T-helper 1 cell treated with Interleukin-12 subunit alpha and Interleukin-12 subunit beta and Interleukin-4 antibody, amounts not matched to agents 30 ng/mL and 1 ng/mL, for 36 hours (primary cell): ENCODE data around the gene NAT16. TPM values are rescaled to one million over a fixed set of nuclear protein-coding genes. Genes with fewer than 3 reads are reported as not detected.

ENCODE experiments used
- intact Hi-C: fragments of 100-400 bp; cut with micrococcal nuclease; formaldehyde crosslinking; loops from one replicate; pipeline ENCODE4 v1.15.1; 2024
- total RNA-seq: library from RNA; stranded (reverse); gene quantifications from 2 replicates; pipeline ENCODE4 v1.2.3, GENCODE V29; 2022

NAT16 gene
- total RNA-seq: not detected in 2 replicates

- intact Hi-C loops: no loop called here
Measured at GRCh38 chr7:101180130-101180755, at the start of gene NAT16. NAT16 (minus strand) TSS chr7:101180293; CDS start chr7:101174807, 5,486 bp downstream.

DNA sequence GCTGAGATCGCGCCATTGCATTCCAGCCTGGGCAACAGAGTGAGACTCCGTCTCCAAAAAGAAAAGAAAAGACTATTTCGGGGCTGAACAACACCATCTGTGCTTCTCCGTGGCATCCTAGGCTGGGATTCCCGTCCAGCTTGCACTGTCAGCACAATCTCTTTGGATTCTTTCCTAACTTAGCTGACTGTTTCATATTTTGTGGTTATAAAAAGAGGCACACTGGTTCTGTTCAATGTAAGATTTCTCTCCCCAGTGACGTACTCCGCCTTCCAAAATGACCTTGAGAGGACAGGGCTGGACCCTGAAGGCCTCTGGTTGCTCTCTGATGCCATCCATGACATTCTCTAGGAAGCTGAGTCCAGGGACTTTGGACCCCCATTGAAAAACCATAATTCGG, 46.6 kb upstream of the NAT16 start:
- intact Hi-C loops: no loop called here

- intact Hi-C loops: no loop called here
Measured at GRCh38 chr7:101225650-101226049, 45.6 kb upstream of the NAT16 start.

GRCh38 chr7:101223528-101223927, 43.4 kb upstream of the NAT16 start:
- intact Hi-C loops: no loop called here

DNA sequence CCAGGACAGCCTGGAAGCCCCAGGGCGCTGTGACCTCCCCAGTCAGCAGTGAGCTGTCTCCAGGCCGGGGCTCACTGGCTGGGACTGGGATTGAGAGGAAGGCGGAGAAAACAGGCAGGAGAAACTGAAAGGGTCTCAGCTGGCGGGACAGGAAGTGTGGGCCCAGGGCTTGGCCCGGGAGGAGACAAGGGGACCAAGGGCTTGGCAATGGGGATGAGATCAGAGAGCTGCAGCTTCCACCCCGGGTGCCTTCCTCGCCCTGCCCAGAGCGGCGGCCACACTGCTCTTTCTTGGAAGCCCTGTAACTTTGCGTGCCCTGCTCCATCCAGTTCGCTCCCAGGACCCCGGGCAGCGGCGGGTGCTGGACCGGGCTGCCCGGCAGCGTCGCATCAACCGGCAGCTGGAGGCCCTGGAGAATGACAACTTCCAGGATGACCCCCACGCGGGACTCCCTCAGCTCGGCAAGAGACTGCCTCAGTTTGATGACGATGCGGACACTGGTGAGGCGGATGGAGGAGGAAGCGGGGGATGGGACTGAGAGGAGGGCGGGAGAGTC, 42.3 kb upstream of the NAT16 start:
- intact Hi-C loops: no loop called here

DNA sequence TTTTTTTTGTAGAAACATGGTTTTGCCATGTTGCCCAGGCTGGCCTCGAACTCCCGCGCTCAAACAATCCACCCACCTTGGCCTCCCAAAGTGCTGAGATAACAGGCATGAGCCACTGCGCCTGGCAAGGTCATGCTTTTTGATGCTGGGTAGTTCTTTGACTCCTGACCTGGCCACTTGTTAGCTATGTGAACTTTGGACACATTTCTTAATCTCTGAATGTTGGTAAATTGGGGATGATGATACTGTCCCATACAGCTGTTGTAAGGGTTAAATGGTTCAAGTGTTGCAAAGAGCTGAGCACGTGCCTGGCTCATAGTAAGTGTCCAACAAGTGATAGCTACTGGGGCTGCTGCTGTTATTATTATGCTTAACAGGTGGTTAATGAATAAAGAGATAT, 40.2 kb upstream of the NAT16 start:
- intact Hi-C loops: no loop called here

GRCh38 chr7:101218236-101219125, 38.4 kb upstream of the NAT16 start:
- intact Hi-C loops: loop anchor here (1.0 to 2.0 kb wide), 8 partner anchors 26 to 329 kb away; partner anchors contain the start of genes AP1S1, IFT22, TRIM56 and UFSP1

DNA sequence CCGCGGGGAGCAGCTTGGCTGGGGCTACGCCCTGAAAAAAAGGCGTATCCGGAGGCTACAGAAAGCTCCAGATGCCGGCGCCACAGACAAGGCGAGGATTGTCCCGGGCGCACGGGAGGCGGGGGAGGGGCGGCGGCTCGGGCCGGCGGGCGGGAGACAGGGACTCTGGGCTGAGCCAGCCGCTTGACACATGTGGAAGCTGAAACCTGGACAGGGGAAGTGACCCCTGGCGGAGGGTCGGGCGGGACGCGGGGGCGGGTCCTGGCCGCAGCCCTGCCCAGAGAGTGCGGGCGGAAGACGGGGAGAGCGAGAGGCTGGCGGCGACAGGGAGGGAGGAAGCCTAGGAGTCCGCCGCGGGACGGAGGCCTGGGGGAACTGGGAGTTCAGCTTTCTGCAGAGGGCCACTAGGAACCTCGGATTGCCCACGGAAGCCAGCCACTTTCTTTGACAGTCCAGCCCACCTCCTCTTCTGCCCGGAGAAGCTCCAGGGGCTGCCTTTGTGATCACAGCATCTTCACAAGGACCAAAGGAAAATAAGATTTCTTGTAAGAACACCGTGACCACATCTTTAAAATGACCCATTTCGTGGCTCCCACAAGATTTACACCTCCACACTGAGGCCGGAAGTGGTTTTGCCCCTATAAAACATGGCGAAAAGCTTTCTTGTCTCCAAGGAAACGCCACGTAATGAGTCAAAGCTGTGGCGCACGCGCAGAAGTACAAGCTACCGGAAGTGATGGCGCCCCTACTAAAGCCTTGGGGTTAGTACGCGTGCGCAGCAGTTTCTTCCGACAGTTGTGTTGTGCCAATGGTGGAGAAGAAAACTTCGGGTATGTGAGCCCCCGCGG, 37.5 kb upstream of the NAT16 start, which contains the start of the genes PLOD3 and ZNHIT1:
Gene PLOD3, minus strand, starts transcription at position 194 of the 848 bp plus-strand sequence. CDS start 307 bp downstream, outside the sequence.
Gene ZNHIT1, plus strand, starts transcription at position 778 of the 848 bp plus-strand sequence. Its CDS starts 31 bp downstream, at position 809.
- intact Hi-C loops: loop anchor here (1.0 to 2.0 kb wide), 10 partner anchors 25 to 342 kb away; partner anchors contain the start of genes AP1S1, IFT22, SRRT and TRIM56

DNA sequence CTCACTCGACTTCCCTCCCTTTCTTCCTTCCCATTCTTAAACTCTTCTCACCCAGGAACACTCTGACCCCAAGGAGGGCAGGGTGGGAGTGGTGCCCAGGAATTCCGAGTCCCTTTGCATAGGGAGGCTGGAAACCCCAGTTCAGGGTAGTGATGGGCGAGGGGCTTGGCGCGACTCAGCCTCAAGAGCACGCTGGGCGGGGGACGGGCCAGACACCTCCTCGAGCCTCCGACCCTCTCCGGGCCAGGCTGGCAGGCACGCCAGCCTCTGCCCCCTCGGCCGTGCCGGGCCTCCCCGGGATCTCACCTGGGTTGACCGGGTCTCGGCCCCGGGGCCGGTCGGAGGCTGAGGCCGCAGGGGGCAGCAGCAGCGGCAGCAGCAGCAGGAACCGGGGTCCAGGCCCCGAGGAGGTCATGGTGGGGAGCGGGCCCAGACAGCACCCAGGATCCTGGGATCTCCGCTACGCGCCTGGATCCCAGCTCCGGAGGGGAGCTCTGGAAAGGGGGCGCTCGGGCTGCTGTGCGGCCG, 36.8 kb upstream of the NAT16 start:
- intact Hi-C loops: loop anchor here (1.0 kb wide), 2 partner anchors 52 to 342 kb away; partner anchors contain the start of genes SRRT and VGF

- intact Hi-C loops: no loop called here
Measured at GRCh38 chr7:101216001-101216859, 36.1 kb upstream of the NAT16 start.

DNA sequence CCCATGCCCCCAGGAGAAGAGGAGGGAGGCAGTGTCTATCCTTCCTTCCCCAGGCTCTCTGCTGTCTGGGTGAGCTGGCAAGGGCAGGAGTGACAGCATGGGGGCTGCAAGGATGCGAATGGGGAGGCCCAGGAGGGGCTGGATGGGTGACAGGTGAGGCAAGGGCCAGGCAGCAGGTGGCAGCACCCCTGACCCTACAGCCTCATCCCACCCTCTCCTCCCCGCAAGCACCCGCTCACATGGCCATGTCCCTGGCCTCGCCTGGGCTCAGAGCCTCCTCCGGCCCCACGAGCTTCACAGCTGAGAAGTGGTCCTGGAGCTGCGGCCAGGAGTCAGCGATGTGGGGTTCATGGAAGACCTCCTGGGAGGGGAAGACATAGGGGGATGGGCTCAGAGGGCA, 31.9 kb upstream of the NAT16 start:
- intact Hi-C loops: no loop called here

GRCh38 chr7:101211501-101211900, 31.4 kb upstream of the NAT16 start:
- intact Hi-C loops: no loop called here

- intact Hi-C loops: no loop called here
Measured at GRCh38 chr7:101210143-101210542, 30.1 kb upstream of the NAT16 start.

GRCh38 chr7:101208794-101209193, 28.7 kb upstream of the NAT16 start:
- intact Hi-C loops: no loop called here

GRCh38 chr7:101207459-101207858, 27.4 kb upstream of the NAT16 start:
- intact Hi-C loops: no loop called here

GRCh38 chr7:101206665-101207042, 26.6 kb upstream of the NAT16 start:
- intact Hi-C loops: no loop called here

- intact Hi-C loops: no loop called here
Measured at GRCh38 chr7:101205901-101206664, 26.0 kb upstream of the NAT16 start.
